Endothelial cell of umbilical vein (primary cell): Measurements from ENCODE around the gene LRSAM1.

Source experiments
- FOS ChIP-seq: IDR thresholded peaks from 2 replicates; pipeline ENCODE4 v1.6.1; 2011; ENCODE audit warnings: mild to moderate bottlenecking, low read length, moderate library complexity, borderline replicate concordance; ENCODE audit not compliant: insufficient read depth
- JUN ChIP-seq: IDR thresholded peaks from 2 replicates; pipeline ENCODE4 v1.6.1; 2011; ENCODE audit warnings: borderline replicate concordance, low read depth; ENCODE audit not compliant: insufficient read length, insufficient read depth
- TF ChIP-seq, protein P1 (sequence below), 2 donors: IDR thresholded peaks; 1 replicate in 1 of 2; 2 replicates in 1 of 2; pipeline ENCODE4 v1.5.1; 2011; ENCODE audit warnings: low read length in 2 of 2, mild to moderate bottlenecking in 2 of 2, moderate library complexity in 2 of 2, control low read depth in 1 of 2, inconsistent platforms in 1 of 2, low read depth in 1 of 2; ENCODE audit not compliant: insufficient read depth in 1 of 2; ENCODE audit errors: extremely low read depth in 1 of 2

DNA sequence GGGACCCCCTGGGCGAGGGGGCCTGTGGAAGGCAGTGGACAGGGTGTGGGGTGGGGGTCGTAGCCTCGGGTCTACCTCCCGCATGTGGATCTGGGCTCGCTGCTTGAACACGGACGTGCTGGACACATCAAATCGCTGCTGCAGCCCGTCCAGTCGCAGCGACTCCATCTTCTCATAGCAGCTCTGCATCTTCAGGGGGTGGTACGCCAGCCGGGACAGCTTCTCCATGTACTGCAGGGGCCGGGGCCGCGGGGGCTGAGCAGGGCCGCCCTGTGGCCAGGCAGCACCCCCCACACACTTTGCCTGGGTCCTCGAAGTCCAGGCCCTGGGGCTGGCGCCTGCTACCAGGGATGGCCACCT, 57.6 kb downstream of the LRSAM1 start:
- no peak for TF ChIP-seq FOS
- TF ChIP-seq JUN = no peak
- TF ChIP-seq, protein P1, sequence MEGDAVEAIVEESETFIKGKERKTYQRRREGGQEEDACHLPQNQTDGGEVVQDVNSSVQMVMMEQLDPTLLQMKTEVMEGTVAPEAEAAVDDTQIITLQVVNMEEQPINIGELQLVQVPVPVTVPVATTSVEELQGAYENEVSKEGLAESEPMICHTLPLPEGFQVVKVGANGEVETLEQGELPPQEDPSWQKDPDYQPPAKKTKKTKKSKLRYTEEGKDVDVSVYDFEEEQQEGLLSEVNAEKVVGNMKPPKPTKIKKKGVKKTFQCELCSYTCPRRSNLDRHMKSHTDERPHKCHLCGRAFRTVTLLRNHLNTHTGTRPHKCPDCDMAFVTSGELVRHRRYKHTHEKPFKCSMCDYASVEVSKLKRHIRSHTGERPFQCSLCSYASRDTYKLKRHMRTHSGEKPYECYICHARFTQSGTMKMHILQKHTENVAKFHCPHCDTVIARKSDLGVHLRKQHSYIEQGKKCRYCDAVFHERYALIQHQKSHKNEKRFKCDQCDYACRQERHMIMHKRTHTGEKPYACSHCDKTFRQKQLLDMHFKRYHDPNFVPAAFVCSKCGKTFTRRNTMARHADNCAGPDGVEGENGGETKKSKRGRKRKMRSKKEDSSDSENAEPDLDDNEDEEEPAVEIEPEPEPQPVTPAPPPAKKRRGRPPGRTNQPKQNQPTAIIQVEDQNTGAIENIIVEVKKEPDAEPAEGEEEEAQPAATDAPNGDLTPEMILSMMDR (IDR thresholded peaks at IDR 0.05; ENCODE audit: extremely low read depth in 1 of 2, insufficient read depth in 1 of 2, low read depth in 1 of 2, low read length in 2 of 2) = no peak
